Amygdala (tissue), 56 donors: Measurements from ENCODE around the gene USP13.

Experiments used
- DNase-seq, 56 donors: peaks; one replicate each; lab custom pipeline; 2025; lab: John Stamatoyannopoulos, UW

USP13 gene

GRCh38 chr3:179732661-179733348 is 80.0 kb downstream of the USP13 start:
- peak in 3 of 56 donors; percentile 2 to 13 (median 3) for DNase-seq

- DNase-seq, result peak in 1 of 56 donors; percentile 14
Measured at GRCh38 chr3:179733797-179734196, 81.0 kb downstream of the USP13 start.

DNA sequence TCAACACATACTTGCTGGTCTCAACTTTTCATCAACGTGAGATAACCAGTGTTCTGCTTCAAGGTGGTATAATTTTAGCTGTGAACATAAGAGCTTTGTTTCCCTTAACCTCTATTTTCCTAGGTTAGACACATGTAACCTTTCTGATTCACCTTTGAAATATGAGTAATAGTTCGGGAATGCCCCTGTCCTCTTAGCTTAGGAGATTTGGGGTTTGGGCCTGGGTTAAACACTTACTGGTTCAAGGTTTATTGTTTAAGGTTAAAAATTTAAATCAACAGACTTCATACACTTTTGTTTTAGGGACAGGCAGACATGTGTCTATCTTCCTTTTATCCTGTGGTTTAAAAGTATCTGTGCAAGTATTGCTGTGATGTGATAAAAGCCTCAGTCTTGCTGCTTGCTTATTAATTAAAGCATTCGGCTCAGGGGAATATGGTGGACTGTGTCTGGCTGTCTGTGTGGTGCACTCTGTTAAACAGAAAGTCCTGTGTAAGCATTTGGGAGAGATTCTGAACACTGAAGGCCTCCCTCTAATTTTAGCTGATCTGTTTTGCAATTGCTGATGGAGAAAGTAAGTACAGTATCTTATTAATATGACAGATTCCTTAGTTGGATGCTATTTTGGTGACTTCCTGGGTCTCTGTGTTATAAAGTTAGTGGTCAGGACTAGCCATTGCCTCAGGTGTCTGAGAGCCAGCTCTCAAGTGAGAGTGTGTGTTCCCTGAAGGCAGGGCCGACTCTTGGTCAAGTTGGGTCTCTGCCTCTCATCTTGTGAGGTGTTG is 81.8 kb downstream of the USP13 start:
- DNase-seq, result no peak

GRCh38 chr3:179735321-179735720 is 82.5 kb downstream of the USP13 start:
- DNase-seq, result no peak

GRCh38 chr3:179738998-179739397 is 86.2 kb downstream of the USP13 start:
- no peak for DNase-seq

DNA sequence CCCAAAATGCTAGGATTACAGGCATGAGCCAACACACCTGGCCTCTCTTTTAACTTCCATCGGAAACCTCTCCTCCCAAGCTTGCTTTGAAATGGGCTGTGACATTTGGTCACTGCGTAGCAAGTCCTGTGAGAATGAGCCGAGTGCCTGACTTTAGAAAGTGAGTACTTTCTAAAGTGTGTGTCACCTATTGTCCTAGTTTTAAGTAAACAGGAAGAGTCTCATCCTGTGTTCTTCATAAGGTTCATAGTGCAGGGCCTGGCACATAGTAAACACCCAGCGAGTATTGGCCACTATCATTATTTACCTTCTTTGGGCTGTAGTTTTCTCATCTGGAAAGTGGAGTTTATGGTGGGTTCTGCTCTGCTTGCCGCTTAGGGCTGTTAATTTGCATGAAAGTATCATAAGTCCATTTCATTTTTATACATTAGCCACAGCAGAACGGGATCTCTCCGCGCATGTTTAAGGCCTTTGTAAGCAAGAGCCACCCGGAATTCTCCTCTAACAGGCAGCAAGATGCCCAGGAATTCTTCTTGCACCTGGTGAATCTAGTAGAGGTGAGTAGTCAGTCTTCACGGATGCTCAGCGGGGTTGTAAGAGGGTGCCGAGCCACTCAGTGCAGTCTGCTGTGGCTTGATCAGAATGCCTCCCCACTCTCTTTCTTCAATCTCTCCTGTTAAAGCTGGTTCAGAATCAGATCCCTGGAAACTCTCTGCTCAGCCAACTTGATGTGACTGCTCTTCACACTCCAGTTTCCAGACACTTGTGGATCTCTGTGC is 87.2 kb downstream of the USP13 start:
- DNase-seq, result no peak

DNA sequence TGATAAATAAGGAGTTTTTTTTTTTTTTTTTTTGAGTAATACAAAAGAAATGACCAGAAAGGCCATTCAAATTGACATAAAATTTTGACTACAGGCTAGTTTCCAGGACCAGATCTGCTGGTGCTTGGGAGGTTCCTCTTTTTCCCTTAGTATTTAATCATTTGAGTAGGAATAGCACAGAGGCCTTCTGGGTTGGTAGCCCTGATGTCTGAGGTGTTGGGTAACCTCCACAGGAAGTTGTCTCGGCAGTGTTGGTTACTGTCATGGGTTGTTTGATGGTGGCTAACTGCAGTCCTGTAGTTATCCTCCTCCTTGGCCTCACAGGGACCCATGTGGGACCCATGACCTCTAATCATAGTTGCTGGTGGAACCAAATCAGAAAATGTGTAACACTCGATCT is 91.1 kb downstream of the USP13 start:
- no peak for DNase-seq

- DNase-seq, result no peak
Measured at GRCh38 chr3:179744667-179745066, 91.8 kb downstream of the USP13 start.

DNA sequence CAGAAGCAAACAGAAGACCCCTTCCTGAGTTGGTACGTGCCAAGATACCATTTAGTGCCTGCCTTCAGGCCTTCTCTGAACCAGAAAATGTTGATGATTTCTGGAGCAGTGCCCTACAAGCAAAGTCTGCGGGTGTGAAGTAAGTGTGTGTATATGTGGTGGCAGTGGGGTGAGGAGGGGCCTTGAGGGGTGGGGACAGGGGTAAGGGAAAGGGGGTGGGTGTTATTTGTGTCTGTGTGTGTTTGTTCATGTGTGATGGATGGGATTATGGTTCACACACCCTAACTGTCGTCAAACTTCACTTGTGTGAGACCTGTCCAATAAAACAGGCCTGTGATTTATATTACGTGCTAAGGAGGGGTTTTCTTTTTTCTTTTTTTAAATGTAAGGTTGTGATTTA is 92.2 kb downstream of the USP13 start:
- no peak for DNase-seq

GRCh38 chr3:179745716-179746115 is 92.9 kb downstream of the USP13 start:
- DNase-seq, result no peak

GRCh38 chr3:179750720-179751328 is 98.0 kb downstream of the USP13 start:
- peak in 1 of 56 donors; percentile 9 for DNase-seq

DNA sequence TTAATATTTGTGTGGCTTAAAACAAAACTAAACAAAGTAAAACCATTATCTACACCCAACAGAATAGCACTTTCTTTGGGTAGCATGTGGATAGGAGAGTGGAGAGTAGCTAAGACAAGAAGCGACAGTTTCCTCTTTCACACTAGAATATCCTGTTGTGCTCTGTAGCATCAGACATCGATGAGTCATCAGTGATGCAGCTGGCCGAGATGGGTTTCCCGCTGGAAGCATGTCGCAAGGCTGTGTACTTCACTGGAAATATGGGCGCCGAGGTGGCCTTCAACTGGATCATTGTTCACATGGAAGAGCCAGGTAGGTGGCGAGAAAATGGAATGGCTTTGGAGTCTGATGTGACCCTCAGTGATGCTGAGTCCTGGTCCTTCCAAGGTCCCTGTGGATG is 108.1 kb downstream of the USP13 start:
- DNase-seq, result no peak

DNA sequence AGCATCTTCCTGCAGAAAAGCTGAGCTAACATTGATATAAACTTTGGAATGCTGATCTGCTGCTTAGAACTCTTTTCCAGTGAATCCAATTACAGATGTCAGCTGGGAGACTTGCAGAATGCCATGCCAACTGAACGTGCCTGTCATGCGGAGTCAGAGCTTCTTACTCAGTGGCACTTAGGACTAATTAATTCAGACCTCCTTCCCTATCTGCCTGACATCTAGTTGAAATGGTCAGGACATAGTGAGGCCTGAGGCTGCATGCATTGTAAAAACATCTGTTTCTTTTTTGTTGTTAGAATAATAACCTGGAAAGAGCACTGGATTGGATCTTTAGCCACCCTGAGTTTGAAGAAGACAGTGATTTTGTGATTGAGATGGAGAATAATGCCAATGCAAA is 112.6 kb downstream of the USP13 start:
- no peak for DNase-seq

DNA sequence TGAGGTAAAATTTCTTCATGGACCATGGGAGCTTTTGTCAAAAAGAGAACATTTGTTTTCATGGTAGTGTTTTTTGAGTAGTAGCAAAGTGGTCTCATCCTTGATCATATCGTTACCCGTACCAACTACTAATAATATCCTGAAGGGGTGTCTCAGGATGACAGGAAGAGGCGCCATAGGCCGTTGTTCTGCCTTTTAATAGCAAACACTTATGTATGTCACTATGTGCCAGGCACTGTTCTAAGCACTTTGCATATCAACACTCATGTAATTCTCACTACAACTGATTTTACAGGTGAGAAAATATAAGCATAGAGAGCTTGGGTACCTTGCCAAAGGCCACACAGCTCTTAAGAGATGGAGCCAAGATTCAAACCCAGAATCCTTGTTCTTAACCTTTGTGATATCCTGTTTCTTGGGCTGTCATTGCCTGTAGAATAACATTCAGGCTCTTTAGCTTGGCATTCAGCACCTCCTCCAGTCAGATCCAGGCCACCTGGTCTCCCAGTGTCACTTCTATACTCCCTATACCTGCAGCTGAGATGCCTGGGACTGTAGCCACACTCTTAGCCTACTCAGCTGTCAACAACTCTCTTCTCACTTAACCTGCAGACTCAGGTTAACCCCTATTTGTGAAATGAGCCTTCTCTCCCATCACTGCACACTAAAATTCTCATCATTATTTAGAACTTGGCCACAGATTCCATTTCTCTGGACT is 113.7 kb downstream of the USP13 start:
- no peak for DNase-seq

- DNase-seq, result peak in 28 of 56 donors; percentile 1 to 51 (median 8)
Measured at GRCh38 chr3:179768080-179768479, 115.2 kb downstream of the USP13 start.

DNA sequence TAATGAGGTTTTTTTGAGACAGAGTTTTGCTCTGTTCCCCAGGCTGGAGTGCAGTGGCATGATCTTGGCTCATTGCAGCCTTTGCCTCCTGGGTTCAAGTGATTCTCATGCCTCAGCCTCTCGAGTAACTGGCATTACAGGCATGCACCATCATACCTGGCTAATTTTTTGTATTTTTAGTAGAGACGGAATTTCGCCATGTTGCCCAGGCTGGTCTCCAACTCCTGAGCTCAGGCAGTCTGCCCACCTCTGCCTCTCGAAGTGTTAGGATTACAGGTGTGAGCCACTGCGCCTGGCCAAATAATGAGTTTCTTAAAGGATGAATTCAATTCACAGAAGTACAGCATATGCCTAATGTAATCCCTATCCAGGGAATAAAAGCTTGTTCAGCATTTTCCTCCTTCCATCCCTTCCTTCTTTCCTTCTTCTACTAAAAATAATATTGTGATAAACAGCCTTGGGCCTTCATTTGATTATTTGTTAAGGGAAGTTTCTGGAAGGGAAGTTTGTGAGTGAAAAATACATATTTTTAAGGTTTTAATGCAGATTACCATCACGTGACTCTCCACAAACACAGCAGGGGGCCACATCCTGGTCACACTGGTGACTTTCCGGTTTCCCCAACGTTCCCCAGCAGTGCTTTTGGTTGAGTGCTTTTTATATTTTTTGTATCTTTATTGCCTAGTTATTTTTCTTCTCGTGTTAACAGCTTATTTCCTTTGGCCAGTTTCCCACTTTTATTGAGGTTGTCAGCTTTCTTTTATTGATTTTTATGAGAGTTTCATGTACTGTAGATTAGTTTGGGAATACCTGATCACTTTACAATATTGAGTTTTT is 116.8 kb downstream of the USP13 start:
- DNase-seq, result no peak

DNA sequence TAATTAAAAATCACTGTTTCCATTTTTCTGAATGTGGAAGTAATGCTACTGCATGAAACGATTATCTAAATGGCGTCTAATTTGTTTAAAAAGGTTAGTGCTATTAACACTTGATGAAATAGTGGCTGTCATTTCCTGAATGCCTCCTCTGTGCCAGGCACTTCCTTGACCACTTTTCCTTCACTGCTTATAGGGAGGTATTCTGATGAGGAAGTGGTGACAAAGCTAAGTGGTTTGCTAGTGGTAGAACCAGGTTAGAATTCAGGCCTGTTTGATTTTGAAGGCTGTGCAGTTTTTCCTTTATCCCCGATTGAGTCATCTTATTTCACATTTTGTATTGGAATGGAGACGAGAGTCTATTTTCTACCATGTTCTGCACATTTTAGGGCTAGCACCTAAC is 119.0 kb downstream of the USP13 start:
- DNase-seq, result no peak

- no peak for DNase-seq
Measured at GRCh38 chr3:179772297-179772696, 119.5 kb downstream of the USP13 start.

GRCh38 chr3:179775416-179776122 is 122.7 kb downstream of the USP13 start:
- DNase-seq, result no peak
